ENCODE data around the gene MGST3. TPM values are rescaled to one million over a fixed set of nuclear protein-coding genes. Genes with fewer than 3 reads are reported as not detected.

The MGST3 gene
- total and polyA plus RNA-seq, 2 donors (not counting 1 experiment from before 2014, with no cell fraction given): 35.6 to 41.7 TPM

DNA sequence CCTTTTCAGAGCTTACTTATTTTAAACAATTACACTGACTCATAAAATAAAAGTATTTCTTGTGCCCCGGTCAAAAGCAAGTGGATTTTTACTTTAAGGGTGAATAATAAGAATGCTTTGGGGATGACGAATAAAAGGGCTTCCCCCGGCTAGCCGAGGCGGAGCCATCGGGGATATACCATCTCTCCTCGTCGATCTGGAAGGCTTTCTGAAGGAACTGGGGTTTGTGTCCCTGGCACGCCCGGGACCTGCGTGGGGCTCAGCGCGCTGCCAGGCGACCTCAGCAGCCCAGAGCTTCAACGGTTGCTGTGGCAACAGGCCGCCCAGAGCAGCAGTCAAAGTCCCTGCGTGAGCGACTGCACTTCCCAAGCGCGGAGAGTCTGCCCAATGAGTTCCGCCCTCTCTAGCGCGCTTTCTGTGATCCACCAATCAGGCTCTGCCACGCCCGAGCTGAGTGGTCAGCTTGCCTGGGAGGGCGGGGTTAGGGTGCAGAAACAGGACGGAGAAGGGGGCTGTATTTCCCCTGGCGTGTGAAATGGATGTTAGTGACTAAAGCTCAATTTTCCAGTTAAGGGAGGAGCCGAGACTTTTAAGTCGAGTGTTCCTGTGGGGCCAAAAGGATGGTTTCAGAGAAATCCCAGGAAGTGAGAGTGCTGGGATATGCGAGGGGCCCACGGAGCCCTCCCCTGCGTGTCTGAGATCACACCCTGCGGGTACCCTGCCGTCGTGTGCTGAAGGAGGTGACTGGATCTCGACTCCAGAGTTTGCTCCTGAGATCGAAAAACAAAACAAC is 33.0 kb upstream of the MGST3 start:
- H3K27me3 Mint-ChIP-seq: peaks cover 59% of the 10 kb centered on the region
- ChIA-PET CTCF (interaction anchor here (1.0 to 14.4 kb wide), 9 partner anchors 10 to 327 kb away, joined by 4 to 206 read pairs (median 9); partner anchors contain the start of genes MGST3 and TMCO1), POLR2A (no interaction called here)
- Histone ChIP-seq H4K20me1 (ENCODE audit: control insufficient read depth, insufficient read depth, low read length, poor library complexity, severe bottlenecking) (no peaks in the 10 kb centered on the region), H3K27me3 (replicated peaks in 1 of 4; ENCODE audit: control extremely low read depth in 1 of 4, control insufficient read depth in 3 of 4, insufficient read depth in 4 of 4, low read length in 3 of 4) (peaks cover 0 to 37% (median 27%) of the 10 kb centered on the region in 4 experiments), H3K27ac (ENCODE audit: low read length in 2 of 2) (peak overlapping the region in 1 of 2 donors; percentile 17), H3K79me2 (ENCODE audit: control insufficient read depth, insufficient read depth, low read length) (no peaks in the 10 kb centered on the region), H2AFZ (ENCODE audit: insufficient read depth, low read depth, low read length, poor library complexity, severe bottlenecking) (peak overlapping the region; percentile 76), H3K36me3 (replicated peaks in 1 of 2; ENCODE audit: control extremely low read depth in 1 of 2, control insufficient read depth in 1 of 2, extremely low read depth in 1 of 2, insufficient read depth in 2 of 2, low read length in 1 of 2) (no peaks in the 10 kb centered on the region), H3K9ac (ENCODE audit: low read length) (peak overlapping the region; percentile 70), H3K4me1 (ENCODE audit: control insufficient read depth in 2 of 2, insufficient read depth in 2 of 2, low read length in 2 of 2) (peaks cover 19 to 23% of the 10 kb centered on the region in 2 donors), H3K9me3 (ENCODE audit: control extremely low read depth in 1 of 3, control insufficient read depth in 2 of 3, insufficient read depth in 1 of 3, low read length in 2 of 3) (peaks cover 0 to 6% (median 0%) of the 10 kb centered on the region in 3 donors), H3K4me3 (ENCODE audit: control extremely low read depth in 1 of 5, extremely low read depth in 1 of 5, insufficient read depth in 1 of 5, low read depth in 2 of 5, low read length in 4 of 5) (peak overlapping the region; percentile 11 to 71 (median 60)), H3K4me2 (replicated peaks; ENCODE audit: low read depth, low read length, poor library complexity, severe bottlenecking) (peak overlapping the region; percentile 86)
- peak overlapping the region; percentile 80 for H3K27ac Mint-ChIP-seq
- H3K4me3 Mint-ChIP-seq: peak overlapping the region; percentile 94
- H3K4me1 Mint-ChIP-seq: peaks cover 21% of the 10 kb centered on the region
- TF ChIP-seq EZH2 (IDR thresholded peaks at IDR 0.05; ENCODE audit: borderline replicate concordance, insufficient read depth, low read depth, low read length, poor library complexity, severe bottlenecking): no peak
- TF ChIP-seq, protein P1, sequence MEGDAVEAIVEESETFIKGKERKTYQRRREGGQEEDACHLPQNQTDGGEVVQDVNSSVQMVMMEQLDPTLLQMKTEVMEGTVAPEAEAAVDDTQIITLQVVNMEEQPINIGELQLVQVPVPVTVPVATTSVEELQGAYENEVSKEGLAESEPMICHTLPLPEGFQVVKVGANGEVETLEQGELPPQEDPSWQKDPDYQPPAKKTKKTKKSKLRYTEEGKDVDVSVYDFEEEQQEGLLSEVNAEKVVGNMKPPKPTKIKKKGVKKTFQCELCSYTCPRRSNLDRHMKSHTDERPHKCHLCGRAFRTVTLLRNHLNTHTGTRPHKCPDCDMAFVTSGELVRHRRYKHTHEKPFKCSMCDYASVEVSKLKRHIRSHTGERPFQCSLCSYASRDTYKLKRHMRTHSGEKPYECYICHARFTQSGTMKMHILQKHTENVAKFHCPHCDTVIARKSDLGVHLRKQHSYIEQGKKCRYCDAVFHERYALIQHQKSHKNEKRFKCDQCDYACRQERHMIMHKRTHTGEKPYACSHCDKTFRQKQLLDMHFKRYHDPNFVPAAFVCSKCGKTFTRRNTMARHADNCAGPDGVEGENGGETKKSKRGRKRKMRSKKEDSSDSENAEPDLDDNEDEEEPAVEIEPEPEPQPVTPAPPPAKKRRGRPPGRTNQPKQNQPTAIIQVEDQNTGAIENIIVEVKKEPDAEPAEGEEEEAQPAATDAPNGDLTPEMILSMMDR (IDR thresholded peaks at IDR 0.05): no peak
- intact Hi-C loops (cut with micrococcal nuclease): loop anchor here (1.0 to 10.0 kb wide), 3 partner anchors 32 to 483 kb away; no protein-coding TSS in a partner anchor
- DNase-seq: peak; percentile 91
- no peaks in the 10 kb centered on the region for H3K9me3 Mint-ChIP-seq (ENCODE audit: insufficient read depth)
- ATAC-seq (ENCODE audit: low read depth): peak; percentile 98
- WGBS (ENCODE audit: insufficient coverage): under 1% methylated on average over 32 of the region's 38 CpGs

DNA sequence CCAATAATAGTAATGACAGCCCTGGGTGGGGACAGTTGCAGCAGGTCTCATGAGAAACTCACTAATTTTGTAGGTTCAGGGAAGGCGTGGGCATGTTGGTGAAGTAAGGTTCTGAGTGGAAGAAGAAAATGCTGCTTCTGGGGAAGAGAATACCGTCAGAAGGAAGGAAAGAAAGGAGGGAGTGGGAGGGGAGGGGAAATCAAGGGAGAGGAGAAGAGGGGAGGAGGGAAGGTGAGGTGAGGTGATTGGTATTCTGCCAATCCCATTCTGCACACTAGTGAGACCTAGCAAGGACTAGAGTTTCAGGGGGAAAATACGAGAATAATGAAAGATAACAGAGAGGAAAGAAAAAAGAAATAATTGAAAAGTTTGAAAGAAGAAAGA is 32.4 kb upstream of the MGST3 start:
- Histone ChIP-seq H3K27ac (ENCODE audit: low read length in 2 of 2) (peak overlapping the region in 1 of 2 donors; percentile 17), H3K4me2 (replicated peaks; ENCODE audit: low read depth, low read length, poor library complexity, severe bottlenecking) (peak overlapping the region; percentile 86), H3K27me3 (replicated peaks in 1 of 4; ENCODE audit: control extremely low read depth in 1 of 4, control insufficient read depth in 3 of 4, insufficient read depth in 4 of 4, low read length in 3 of 4) (peaks cover 0 to 31% (median 21%) of the 10 kb centered on the region in 4 experiments), H3K4me3 (ENCODE audit: control extremely low read depth in 1 of 5, extremely low read depth in 1 of 5, insufficient read depth in 1 of 5, low read depth in 2 of 5, low read length in 4 of 5) (peak overlapping the region in 4 of 5 experiments; percentile 44 to 71 (median 60)), H3K36me3 (replicated peaks in 1 of 2; ENCODE audit: control extremely low read depth in 1 of 2, control insufficient read depth in 1 of 2, extremely low read depth in 1 of 2, insufficient read depth in 2 of 2, low read length in 1 of 2) (no peaks in the 10 kb centered on the region), H3K4me1 (ENCODE audit: control insufficient read depth in 2 of 2, insufficient read depth in 2 of 2, low read length in 2 of 2) (peaks cover 17 to 23% of the 10 kb centered on the region in 2 donors), H2AFZ (ENCODE audit: insufficient read depth, low read depth, low read length, poor library complexity, severe bottlenecking) (peak overlapping the region; percentile 76), H3K9me3 (ENCODE audit: control extremely low read depth in 1 of 3, control insufficient read depth in 2 of 3, insufficient read depth in 1 of 3, low read length in 2 of 3) (peaks cover 0 to 6% (median 0%) of the 10 kb centered on the region in 3 donors), H3K79me2 (ENCODE audit: control insufficient read depth, insufficient read depth, low read length) (no peaks in the 10 kb centered on the region), H3K9ac (ENCODE audit: low read length) (peak overlapping the region; percentile 70), H4K20me1 (ENCODE audit: control insufficient read depth, insufficient read depth, low read length, poor library complexity, severe bottlenecking) (no peaks in the 10 kb centered on the region)
- CTCF ChIA-PET: interaction anchor here (0.7 to 14.4 kb wide), 15 partner anchors 15 to 326 kb away, joined by 3 to 206 read pairs (median 7); partner anchors contain the start of genes MGST3 and TMCO1
- no peak for ATAC-seq (ENCODE audit: low read depth)
- Mint-ChIP-seq H3K27ac (no peak overlapping the region), H3K4me3 (peak overlapping the region; percentile 94), H3K27me3 (peaks cover 53% of the 10 kb centered on the region), H3K4me1 (peaks cover 19% of the 10 kb centered on the region), H3K9me3 (ENCODE audit: insufficient read depth) (no peaks in the 10 kb centered on the region)
- intact Hi-C loops (cut with micrococcal nuclease): loop anchor here (1.0 to 10.0 kb wide), 3 partner anchors 32 to 484 kb away; no protein-coding TSS in a partner anchor
- WGBS (ENCODE audit: insufficient coverage): 38% methylated on average over 3 of the region's 3 CpGs
- TF ChIP-seq, protein P1 (IDR thresholded peaks at IDR 0.05): no peak
- no peak for TF ChIP-seq EZH2 (IDR thresholded peaks at IDR 0.05; ENCODE audit: borderline replicate concordance, insufficient read depth, low read depth, low read length, poor library complexity, severe bottlenecking)
- DNase-seq: no peak
- POLR2A ChIA-PET: no interaction called here

Measured in B cell (primary cell).